K562 (cell line): ENCODE results near the gene RAB12. TPM values are rescaled to one million over a fixed set of nuclear protein-coding genes. Genes with fewer than 3 reads are reported as not detected.
A peak's percentile ranks its signal among the peaks of the same experiment; 100 is the strongest.

Experiments used
- ATAC-seq: fragments of 200-7000 bp; cut with Tn5 transposase; 3 replicates; pipeline ENCODE4 v1.9.1; 2020; ENCODE audit warnings: moderate library complexity
- BruUV-seq: library from RNA; stranded (reverse); fragments of 400-500 nt; replicated peaks from 2 replicates; lab custom pipeline; 2021; lab: Mats Ljungman, UMichigan
- CTCF ChIA-PET: fragments of 300-600 bp; formaldehyde crosslinking; extraction: SDS; loops from one replicate; lab custom pipeline; 2021; ENCODE audit warnings: low intra/inter-chr PET ratio; lab: Yijun Ruan, JAX
- POLR2A ChIA-PET: fragments of 300-600, 350-650 bp; sonication (Branson Sonifier 250); formaldehyde crosslinking; extraction: SDS; loops from one replicate; lab custom pipeline; 2021; ENCODE audit warnings: antibody characterized with exemption, inconsistent platforms; lab: Yijun Ruan, JAX
- DNase-seq, 4 experiments: peaks; one replicate each; pipeline versions ENCODE4 v3.0.0 to v3.0.0-alpha.2; 2011 to 2018; ENCODE audit warnings: low spot score in 3 of 4, mixed read lengths in 3 of 4; ENCODE audit errors: extremely low read depth in 1 of 4
- FAIRE-seq: peaks from 2 replicates; lab custom pipeline; 2011; peaks lifted over from hg19 to GRCh38; lab: Jason Lieb, UNC
- H2AFZ ChIP-seq: 2 replicates; pipeline ENCODE4 v1.6.0; 2011; ENCODE audit warnings: low read depth, low read length, control low read depth, inconsistent platforms
- H3K27ac ChIP-seq: fragments of 200-600 bp; 3 replicates; pipeline ENCODE4 v1.8.0; 2011; ENCODE audit warnings: low read depth, mild to moderate bottlenecking, control low read depth, inconsistent platforms, low read length, moderate library complexity, mixed read lengths; ENCODE audit errors: extremely low read depth
- H3K27me3 ChIP-seq, 2 experiments: fragments of 300-600 bp in 1 of 2; 2 replicates in 1 of 2; 3 replicates in 1 of 2; pipeline versions ENCODE4 v1.6.0 to v1.8.0; 2011; ENCODE audit warnings: inconsistent platforms in 2 of 2, low read length in 2 of 2, mild to moderate bottlenecking in 1 of 2, mixed read lengths in 1 of 2, moderate library complexity in 1 of 2; ENCODE audit not compliant: control insufficient read depth in 2 of 2, insufficient read depth in 2 of 2
- H3K36me3 ChIP-seq: fragments of 300-600 bp; 3 replicates; pipeline ENCODE4 v1.8.0; 2011; ENCODE audit warnings: mild to moderate bottlenecking, low read length, inconsistent platforms; ENCODE audit not compliant: control insufficient read depth, insufficient read depth
- H3K4me1 ChIP-seq, 2 experiments: fragments of 200-600 bp in 1 of 2; replicated peaks in 1 of 2; 2 replicates in 1 of 2; 3 replicates in 1 of 2; pipeline versions ENCODE4 v1.5.1 to v1.8.0; 2011; ENCODE audit warnings: inconsistent platforms in 2 of 2, low read length in 2 of 2, mild to moderate bottlenecking in 1 of 2, mixed read lengths in 1 of 2, moderate library complexity in 1 of 2; ENCODE audit not compliant: control insufficient read depth in 2 of 2, insufficient read depth in 2 of 2
- H3K4me2 ChIP-seq: 2 replicates; pipeline ENCODE4 v1.6.1; 2011; ENCODE audit warnings: low read length, control low read depth, inconsistent platforms, mixed read lengths; ENCODE audit not compliant: insufficient read depth
- H3K4me3 ChIP-seq: fragments of 200-600 bp; sonication (generic), shearing (Covaris generic); 2 replicates; pipeline ENCODE4 v1.5.1; 2016; ENCODE audit warnings: control low read depth, inconsistent platforms
- H3K79me2 ChIP-seq: fragments of 200-600 bp; 3 replicates; pipeline ENCODE4 v1.8.0; 2011; ENCODE audit warnings: low read length, inconsistent platforms; ENCODE audit not compliant: control insufficient read depth, insufficient read depth
- H3K9ac ChIP-seq, 2 experiments: 2 replicates each; pipeline versions ENCODE4 v1.6.0 to v1.6.1; 2011; ENCODE audit warnings: low read depth in 2 of 2, low read length in 2 of 2, control low read depth in 1 of 2, inconsistent platforms in 1 of 2, mild to moderate bottlenecking in 1 of 2, mixed read lengths in 1 of 2; ENCODE audit not compliant: insufficient read depth in 1 of 2
- H3K9me1 ChIP-seq: one replicate; pipeline ENCODE4 v1.6.0; 2011; ENCODE audit warnings: inconsistent platforms, mild to moderate bottlenecking, low read length, moderate library complexity; ENCODE audit not compliant: control insufficient read depth, insufficient read depth
- H3K9me3 ChIP-seq: replicated peaks from 2 replicates; pipeline ENCODE4 v1.5.1; 2011; ENCODE audit warnings: low read depth, low read length, inconsistent platforms; ENCODE audit not compliant: control insufficient read depth, insufficient read depth
- H4K20me1 ChIP-seq: replicated peaks from 2 replicates; pipeline ENCODE4 v1.6.1; 2011; ENCODE audit warnings: low read length, inconsistent platforms, mixed read lengths; ENCODE audit not compliant: control insufficient read depth, insufficient read depth
- CBFB ChIP-seq: sonication (generic); formaldehyde crosslinking; IDR thresholded peaks from 2 replicates; pipeline ENCODE4 v1.4.0; 2020; ENCODE audit warnings: mild to moderate bottlenecking, missing genetic modification reagents
- ELK1 ChIP-seq: sonication (generic); formaldehyde crosslinking; IDR thresholded peaks from 2 replicates; pipeline ENCODE4 v1.8.1; 2022; ENCODE audit warnings: missing genetic modification reagents
- FOXO4 ChIP-seq: fragments of 450-650 bp; formaldehyde crosslinking; IDR thresholded peaks from 2 replicates; pipeline ENCODE4 v1.4.0; 2020; ENCODE audit warnings: mild to moderate bottlenecking, moderate library complexity
- HMG20A ChIP-seq: fragments of 450-650 bp; formaldehyde crosslinking; conservative IDR thresholded peaks from 2 replicates; pipeline ENCODE4 v1.4.0; 2020; ENCODE audit warnings: mild to moderate bottlenecking, mixed read lengths
- MCM2 ChIP-seq: fragments of 450-650 bp; IDR thresholded peaks from 2 replicates; pipeline ENCODE4 v1.6.1; 2017; ENCODE audit warnings: low read depth, mild to moderate bottlenecking
- NCOA2 ChIP-seq, 2 experiments: fragments of 450-650 bp; IDR thresholded peaks; 2 replicates each; pipeline ENCODE4 v1.6.1; 2018; ENCODE audit warnings: mild to moderate bottlenecking in 2 of 2, moderate library complexity in 1 of 2; ENCODE audit not compliant: partially characterized antibody in 2 of 2
- NR2F6 ChIP-seq: fragments of 450-650 bp; formaldehyde crosslinking; IDR thresholded peaks from 2 replicates; pipeline ENCODE4 v1.4.0; 2020; ENCODE audit warnings: mild to moderate bottlenecking
- PHB2 ChIP-seq: fragments of 450-650 bp; IDR thresholded peaks from 2 replicates; pipeline ENCODE4 v1.6.1; 2017; ENCODE audit warnings: low read depth
- STAT5B ChIP-seq: fragments of 250-450 bp; sonication (Bioruptor Pico); IDR thresholded peaks from 2 replicates; pipeline ENCODE4 v1.8.0; 2021; ENCODE audit warnings: mild to moderate bottlenecking, inconsistent platforms
- ZBTB1 ChIP-seq: sonication (generic); formaldehyde crosslinking; IDR thresholded peaks from 2 replicates; pipeline ENCODE4 v1.8.1; 2023; ENCODE audit warnings: missing genetic modification reagents, low read depth, mild to moderate bottlenecking, borderline replicate concordance
- ZNF395 ChIP-seq: fragments of 200-800 bp; sonication (Bioruptor generic); IDR thresholded peaks from 2 replicates; pipeline ENCODE4 v1.6.1; 2017; ENCODE audit warnings: missing genetic modification characterization, missing compliant biosample characterization
- ZNF507 ChIP-seq: conservative IDR thresholded peaks from 2 replicates; pipeline ENCODE4 v1.6.1; 2017; ENCODE audit warnings: missing genetic modification characterization, missing compliant biosample characterization
- ZNF586 ChIP-seq: fragments of 450-650 bp; formaldehyde crosslinking; conservative IDR thresholded peaks from 2 replicates; pipeline ENCODE4 v1.4.0; 2020; ENCODE audit warnings: mild to moderate bottlenecking, moderate library complexity
- WGBS: fragments of 100-300 bp; shearing (Covaris generic); methylation state at CpG from one replicate; pipeline ENCODE4 v1.1.6; 2016; ENCODE audit warnings: low coverage, mixed read lengths; ENCODE audit not compliant: insufficient coverage; ENCODE audit errors: missing lambda C conversion rate; 5-methylcytosine and 5-hydroxymethylcytosine counted together
- in situ Hi-C: fragments of 300-500 bp; cut with MboI; formaldehyde crosslinking; loops from 4 replicates; pipeline ENCODE4 v1.15.0; 2018; ENCODE audit warnings: inconsistent platforms, mixed read lengths
- intact Hi-C: fragments of 100-400 bp; cut with micrococcal nuclease; formaldehyde crosslinking; loops from 2 replicates; pipeline ENCODE4 v1.14.2; 2022
- polyA plus RNA-seq, 8 experiments: library from polyadenylated mRNA; depleted of rRNA in 4 of 8; stranded (reverse) in 5 of 8; unstranded in 3 of 8; fragments of >200 nt; fragmentation: Nextera tagmentation in 2 of 8; fragmentation: Illumina TruSeq in 1 of 8; extraction: Ambion mirVana in 2 of 8; extraction: Trizol in 1 of 8; gene quantifications; 2 replicates each; pipeline versions ENCODE4 v1.2.1 to v1.2.3, GENCODE V29; 2011 to 2014; ENCODE audit warnings: inconsistent platforms in 1 of 8, missing spikeins in 1 of 8
- total RNA-seq, 7 experiments: library from RNA; depleted of rRNA in 6 of 7; stranded (reverse); fragments of >200 nt in 6 of 7; fragmentation: Illumina TruSeq in 2 of 7; extraction: Trizol in 2 of 7; gene quantifications; 2 replicates each; pipeline versions ENCODE4 v1.2.1 to v1.2.3, GENCODE V29; 2011 to 2021; ENCODE audit warnings: low replicate concordance in 1 of 7

The RAB12 gene
- total and polyA plus RNA-seq, 9 of the 15 experiments (the other 6 are each of a cell fraction or from before 2014, with no cell fraction given) = 0.48 to 21.6 (median 18.8) TPM

- Histone ChIP-seq H3K9ac (no peak overlapping the region), H3K79me2 (0 out of 3 replicates have a peak, but pooled peaks cover 5% of the 10 kb centered on the region), H3K36me3 (peaks cover 78% of the 10 kb centered on the region), H2AFZ (no peak overlapping the region), H3K4me3 (no peak overlapping the region), H3K27ac (no peak overlapping the region), H3K9me1 (no peaks in the 10 kb centered on the region), H4K20me1 (no peaks in the 10 kb centered on the region)
- FAIRE-seq (no peak), ATAC-seq (no peak)
- CTCF ChIA-PET = no interaction called here
- BruUV-seq = no TSS peak
- WGBS = 94% methylated on average over 6 of the region's 6 CpGs
- no peak for TF ChIP-seq HMG20A (CRISPR knock-in tag)
- no peak for TF ChIP-seq ZNF586 (CRISPR knock-in tag)
- TF ChIP-seq, all 486 proteins: peak for 0
- Histone ChIP-seq H3K9me3 (no peaks in the 10 kb centered on the region), H3K4me2 (no peak overlapping the region), H3K27me3 (no peaks in the 10 kb centered on the region), H3K4me1 (no peaks in the 10 kb centered on the region)
- POLR2A ChIA-PET = no interaction called here
- in situ Hi-C loops (no loop called here), intact Hi-C loops (no loop called here)
- no peak for DNase-seq
These were observed 25.3 kb downstream of the RAB12 start for GRCh38 chr18:8634508-8634907.

GRCh38 chr18:8635087-8635486 is 25.9 kb downstream of the RAB12 start:
- 0 out of 3 replicates have a peak, but pooled peaks cover 2% of the 10 kb centered on the region for H3K79me2 ChIP-seq
- H3K4me2 ChIP-seq = no peak overlapping the region
- no peaks in the 10 kb centered on the region for H3K9me1 ChIP-seq
- no TSS peak for BruUV-seq
- no peaks in the 10 kb centered on the region for H3K27me3 ChIP-seq
- ChIA-PET CTCF (no interaction called here), POLR2A (no interaction called here)
- DNase-seq = no peak
- ATAC-seq = no peak
- no peak overlapping the region for H3K9ac ChIP-seq
- 99% methylated on average over 3 of the region's 3 CpGs for WGBS
- no peaks in the 10 kb centered on the region for H3K9me3 ChIP-seq
- no peak overlapping the region for H3K27ac ChIP-seq
- no peaks in the 10 kb centered on the region for H3K4me1 ChIP-seq
- H3K4me3 ChIP-seq = no peak overlapping the region
- H4K20me1 ChIP-seq = no peaks in the 10 kb centered on the region
- no peak overlapping the region for H2AFZ ChIP-seq
- in situ Hi-C loops (no loop called here), intact Hi-C loops (no loop called here)
- FAIRE-seq = peak; percentile 54
- H3K36me3 ChIP-seq = peaks cover 75% of the 10 kb centered on the region
- TF ChIP-seq ZNF395 (CRISPR knock-in tag) = no peak
- no peak for TF ChIP-seq ZBTB1 (CRISPR knock-in tag)
- no peak for TF ChIP-seq MCM2
- TF ChIP-seq ZNF507 (tag) = no peak
- TF ChIP-seq NCOA2 (IDR thresholded peaks at IDR 0.05; ENCODE audit: partially characterized antibody in 2 of 2) = no peak
- TF ChIP-seq ELK1 (CRISPR knock-in tag) = no peak
- no peak for TF ChIP-seq NR2F6 (CRISPR knock-in tag)
- no peak for TF ChIP-seq CBFB
- no peak for TF ChIP-seq STAT5B
- no peak for TF ChIP-seq FOXO4 (CRISPR knock-in tag)
- no peak for TF ChIP-seq PHB2
